Keratinocyte (primary cell): ENCODE data around the gene EPHB2. TPM values are rescaled to one million over a fixed set of nuclear protein-coding genes. Genes with fewer than 3 reads are reported as not detected.

Experiments used
- DNase-seq: peaks from one replicate; pipeline ENCODE4 v3.0.0-alpha.2; 2011; ENCODE audit warnings: low read depth, missing footprints, low spot score
- FAIRE-seq: peaks from 2 replicates; lab custom pipeline; 2011; peaks lifted over from hg19 to GRCh38; lab: Jason Lieb, UNC
- H2AFZ ChIP-seq: 2 replicates; pipeline ENCODE4 v1.6.0; 2012; ENCODE audit warnings: low read length, control low read depth, inconsistent platforms; ENCODE audit not compliant: control insufficient read depth
- H3K27ac ChIP-seq: 2 replicates; pipeline ENCODE4 v1.5.1; 2011; ENCODE audit warnings: low read length; ENCODE audit not compliant: control insufficient read depth, insufficient read depth
- H3K27me3 ChIP-seq: 3 replicates; pipeline ENCODE4 v1.6.0; 2011; ENCODE audit warnings: low read length; ENCODE audit not compliant: control insufficient read depth, insufficient read depth; ENCODE audit errors: extremely low read depth
- H3K36me3 ChIP-seq, 2 experiments: 2 replicates in 1 of 2; 3 replicates in 1 of 2; pipeline ENCODE4 v1.5.1; 2011; ENCODE audit warnings: low read length in 2 of 2, mild to moderate bottlenecking in 1 of 2; ENCODE audit not compliant: control insufficient read depth in 2 of 2, insufficient read depth in 2 of 2; ENCODE audit errors: extremely low read depth in 1 of 2
- H3K4me1 ChIP-seq: 3 replicates; pipeline ENCODE4 v1.5.1; 2011; ENCODE audit warnings: low read length; ENCODE audit not compliant: control insufficient read depth, insufficient read depth; ENCODE audit errors: extremely low read depth
- H3K4me2 ChIP-seq: 3 replicates; pipeline ENCODE4 v1.6.0; 2011; ENCODE audit warnings: low read depth, low read length; ENCODE audit not compliant: control insufficient read depth, insufficient read depth; ENCODE audit errors: extremely low read depth
- H3K4me3 ChIP-seq, 3 experiments: fragments of 200-600 bp in 1 of 3; sonication (generic) in 1 of 3; 2 replicates in 2 of 3; 3 replicates in 1 of 3; pipeline ENCODE4 v1.5.1; 2011 to 2016; ENCODE audit warnings: low read length in 3 of 3, mild to moderate bottlenecking in 3 of 3, control low read depth in 2 of 3, inconsistent platforms in 1 of 3, low read depth in 1 of 3, mixed read lengths in 1 of 3, mixed run types in 1 of 3, moderate library complexity in 1 of 3; ENCODE audit not compliant: control insufficient read depth in 2 of 3, insufficient read depth in 2 of 3; ENCODE audit errors: extremely low read depth in 1 of 3
- H3K79me2 ChIP-seq: 2 replicates; pipeline ENCODE4 v1.6.0; 2012; ENCODE audit warnings: low read length; ENCODE audit not compliant: control insufficient read depth, insufficient read depth
- H3K9ac ChIP-seq: 3 replicates; pipeline ENCODE4 v1.6.0; 2011; ENCODE audit warnings: low read length; ENCODE audit not compliant: control insufficient read depth, insufficient read depth; ENCODE audit errors: extremely low read depth
- H3K9me1 ChIP-seq: 3 replicates; pipeline ENCODE4 v1.6.0; 2011; ENCODE audit warnings: low read length; ENCODE audit not compliant: control insufficient read depth, insufficient read depth; ENCODE audit errors: extremely low read depth
- H3K9me3 ChIP-seq: 2 replicates; pipeline ENCODE4 v1.5.1; 2012; ENCODE audit warnings: low read depth, low read length; ENCODE audit not compliant: control insufficient read depth
- H4K20me1 ChIP-seq: 3 replicates; pipeline ENCODE4 v1.6.0; 2011; ENCODE audit warnings: low read length; ENCODE audit not compliant: control insufficient read depth, insufficient read depth; ENCODE audit errors: extremely low read depth
- CTCF ChIP-seq, 3 experiments: IDR thresholded peaks in 1 of 3; conservative IDR thresholded peaks in 1 of 3; optimal IDR thresholded peaks in 1 of 3; 2 replicates in 2 of 3; 3 replicates in 1 of 3; pipeline versions ENCODE3 to v1.5.1; 2011; ENCODE audit warnings: low read length in 3 of 3, mild to moderate bottlenecking in 3 of 3, moderate library complexity in 2 of 3, control low read depth in 1 of 3, inconsistent platforms in 1 of 3; ENCODE audit not compliant: insufficient read depth in 2 of 3; ENCODE audit errors: extremely low read depth in 1 of 3
- EZH2 ChIP-seq: IDR thresholded peaks from one replicate; pipeline ENCODE4 v1.6.1; 2012; ENCODE audit warnings: inconsistent platforms, mild to moderate bottlenecking, low read length, moderate library complexity
- dilution Hi-C: fragments of 300-500 bp; cut with MboI; formaldehyde crosslinking; loops from one replicate; pipeline ENCODE4 v1.7.0; 2020; ENCODE audit warnings: low sequenced_read_pairs; ENCODE audit not compliant: extremely low pct_ligation_motif_present
- polyA plus RNA-seq, 5 experiments: library from polyadenylated mRNA; depleted of rRNA in 3 of 5; stranded (reverse) in 3 of 5; stranded (forward) in 1 of 5; unstranded in 1 of 5; fragments of >200 nt; gene quantifications; 1 replicate in 1 of 5; 2 replicates in 3 of 5; 3 replicates in 1 of 5; pipeline versions ENCODE4 v1.2.1 to v1.2.3, GENCODE V29; 2011 to 2012; ENCODE audit warnings: missing spikeins in 2 of 5, low read depth in 1 of 5, low replicate concordance in 1 of 5

The EPHB2 gene
- polyA plus RNA-seq, 1 donor (not counting 4 experiments of a cell fraction or from before 2014, with no cell fraction given): 0.10 TPM

GRCh38 chr1:22925111-22925510, 214.5 kb downstream of the EPHB2 start:
- H3K4me1 ChIP-seq: no peaks in the 10 kb centered on the region
- no peak overlapping the region for H2AFZ ChIP-seq
- dilution Hi-C loops: no loop called here
- H3K79me2 ChIP-seq: no peaks in the 10 kb centered on the region
- H3K4me2 ChIP-seq: no peak overlapping the region
- H3K27ac ChIP-seq: no peak overlapping the region
- H3K27me3 ChIP-seq: peaks cover 3% of the 10 kb centered on the region
- H3K9me1 ChIP-seq: no peaks in the 10 kb centered on the region
- H3K9me3 ChIP-seq: no peaks in the 10 kb centered on the region
- no peaks in the 10 kb centered on the region for H3K36me3 ChIP-seq
- no peak for TF ChIP-seq EZH2
- TF ChIP-seq CTCF (optimal IDR thresholded peaks at IDR 0.05 in 1 of 3, IDR thresholded peaks at IDR 0.05 in 1 of 3, conservative IDR thresholded peaks at IDR 0.05 in 1 of 3; ENCODE audit: extremely low read depth in 1 of 3, insufficient read depth in 2 of 3, low read length in 3 of 3): no peak
- H4K20me1 ChIP-seq: no peaks in the 10 kb centered on the region
- no peak for DNase-seq
- H3K9ac ChIP-seq: no peak overlapping the region
- no peak for FAIRE-seq
- H3K4me3 ChIP-seq: no peak overlapping the region

DNA sequence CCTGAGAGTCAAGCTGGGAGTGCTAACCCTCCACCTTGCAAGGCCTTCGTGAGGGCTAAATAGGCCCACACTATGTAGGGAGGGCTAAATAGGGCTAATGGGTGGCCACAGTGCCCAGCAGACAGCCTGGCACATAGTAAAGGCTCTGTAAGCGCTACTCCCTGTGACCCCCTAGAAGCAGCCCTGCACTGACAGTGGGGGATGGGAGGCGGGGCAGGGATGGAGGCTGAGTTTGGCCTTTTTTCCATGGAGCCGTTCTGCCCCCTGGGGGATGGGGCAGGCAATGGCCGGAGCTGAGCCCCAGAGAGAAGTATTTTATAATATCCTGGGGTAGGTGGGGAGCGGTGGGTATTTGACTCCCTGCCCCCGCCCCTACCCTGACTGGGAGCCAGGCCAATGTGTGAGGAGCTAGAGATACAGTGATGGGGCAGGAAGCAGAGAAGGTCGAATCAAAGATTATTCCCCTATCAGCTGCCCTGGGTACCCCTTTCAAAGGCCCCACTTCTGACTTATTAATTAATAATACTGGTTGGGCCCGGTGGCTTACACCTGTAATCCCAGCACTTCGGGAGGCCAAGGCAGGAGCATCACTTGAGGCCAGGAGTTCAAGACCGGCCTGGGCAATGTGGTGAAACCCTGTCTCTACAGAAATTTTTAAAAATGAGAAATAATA, 219.7 kb downstream of the EPHB2 start:
- Histone ChIP-seq H3K9ac (no peak overlapping the region), H3K79me2 (no peaks in the 10 kb centered on the region), H3K36me3 (no peaks in the 10 kb centered on the region), H3K27me3 (peaks cover 3% of the 10 kb centered on the region), H3K4me2 (no peak overlapping the region), H4K20me1 (no peaks in the 10 kb centered on the region), H2AFZ (no peak overlapping the region), H3K9me3 (no peaks in the 10 kb centered on the region), H3K4me3 (no peak overlapping the region), H3K9me1 (no peaks in the 10 kb centered on the region), H3K4me1 (no peaks in the 10 kb centered on the region), H3K27ac (no peak overlapping the region)
- dilution Hi-C loops: no loop called here
- TF ChIP-seq CTCF (optimal IDR thresholded peaks at IDR 0.05 in 1 of 3, IDR thresholded peaks at IDR 0.05 in 1 of 3, conservative IDR thresholded peaks at IDR 0.05 in 1 of 3; ENCODE audit: extremely low read depth in 1 of 3, insufficient read depth in 2 of 3, low read length in 3 of 3) (peak; percentile 58 to 84 (median 76)), EZH2 (no peak)
- FAIRE-seq (no peak), DNase-seq (no peak)
